Camera-type eye (tissue), 1 donor: Measurements from ENCODE around the gene YKT6. TPM values are rescaled to one million over a fixed set of nuclear protein-coding genes. Genes with fewer than 3 reads are reported as not detected.

Experiments
- total RNA-seq: library from RNA; depleted of rRNA; stranded (reverse); fragments of >200 nt; gene quantifications from one replicate; pipeline ENCODE4 v1.2.3, GENCODE V29; 2014

Gene YKT6
- 53.3 TPM for total RNA-seq

DNA sequence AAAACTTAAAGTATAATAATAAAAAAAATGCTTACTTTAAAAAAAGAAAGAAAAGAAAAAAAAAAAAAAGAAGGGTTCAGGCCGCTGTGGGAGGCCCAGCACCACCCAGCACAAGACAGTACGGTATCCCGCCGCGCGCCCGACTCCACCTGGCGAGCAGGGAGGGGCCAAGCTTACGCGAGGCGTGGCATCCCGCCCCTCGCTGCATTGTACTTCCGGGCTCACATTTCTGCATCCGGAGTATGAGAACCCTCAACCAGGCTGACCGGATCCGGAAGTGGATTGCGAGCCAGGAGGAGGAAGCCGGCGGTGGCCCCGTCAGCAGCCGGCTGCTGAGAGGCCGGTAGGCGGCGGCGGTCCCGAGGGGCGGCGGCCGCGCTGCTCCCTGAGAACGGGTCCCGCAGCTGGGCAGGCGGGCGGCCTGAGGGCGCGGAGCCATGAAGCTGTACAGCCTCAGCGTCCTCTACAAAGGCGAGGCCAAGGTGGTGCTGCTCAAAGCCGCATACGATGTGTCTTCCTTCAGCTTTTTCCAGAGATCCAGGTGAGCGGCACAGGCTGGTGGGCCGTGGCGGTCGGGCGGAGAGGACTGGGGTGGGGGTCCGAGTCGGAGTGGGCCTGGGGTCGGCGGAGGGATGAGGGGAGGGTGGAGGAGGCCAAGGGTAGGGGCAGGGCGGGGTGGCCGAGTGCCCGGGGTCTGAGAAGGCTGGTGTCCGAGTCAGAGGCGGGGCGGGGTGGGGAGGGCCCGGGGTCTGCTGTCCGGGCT, at the start of gene YKT6:
YKT6 (plus strand) TSS at position 280 of the 763 bp plus-strand sequence; CDS start at position 438, 158 bp downstream.

GRCh38 chr7:44189286-44189992, 11.3 kb upstream of the YKT6 start, which contains the start of gene GCK:
Gene GCK, minus strand, starts transcription at chr7:44189439. Its CDS starts 486 bp downstream, at chr7:44188953.

Other genes with a start within 250 kb of the YKT6 start
- not detected for gene SPDYE1, start 203.1 kb upstream of the YKT6 start, total RNA-seq
- gene DBNL, start 156.3 kb upstream of the YKT6 start, total RNA-seq: 95.1 TPM
- 23.7 TPM for gene PGAM2, start 135.4 kb upstream of the YKT6 start, total RNA-seq
- gene POLM, start 118.4 kb upstream of the YKT6 start, total RNA-seq: 32.7 TPM
- gene AEBP1, start 96.6 kb upstream of the YKT6 start, total RNA-seq: 143 TPM
- gene POLD2, start 77.4 kb upstream of the YKT6 start, total RNA-seq: 55.3 TPM
- gene MYL7, start 59.6 kb upstream of the YKT6 start, total RNA-seq: not detected
- 5.9 TPM for gene GCK, start 11.5 kb upstream of the YKT6 start, total RNA-seq
- 39.1 TPM for gene CAMK2B, start 124.6 kb downstream of the YKT6 start, total RNA-seq